ENCODE measurements around the gene PDX1. TPM values are rescaled to one million over a fixed set of nuclear protein-coding genes. Genes with fewer than 3 reads are reported as not detected.

The PDX1 gene
- total and polyA plus RNA-seq, 5 donors from 2014 or later: not detected

DNA sequence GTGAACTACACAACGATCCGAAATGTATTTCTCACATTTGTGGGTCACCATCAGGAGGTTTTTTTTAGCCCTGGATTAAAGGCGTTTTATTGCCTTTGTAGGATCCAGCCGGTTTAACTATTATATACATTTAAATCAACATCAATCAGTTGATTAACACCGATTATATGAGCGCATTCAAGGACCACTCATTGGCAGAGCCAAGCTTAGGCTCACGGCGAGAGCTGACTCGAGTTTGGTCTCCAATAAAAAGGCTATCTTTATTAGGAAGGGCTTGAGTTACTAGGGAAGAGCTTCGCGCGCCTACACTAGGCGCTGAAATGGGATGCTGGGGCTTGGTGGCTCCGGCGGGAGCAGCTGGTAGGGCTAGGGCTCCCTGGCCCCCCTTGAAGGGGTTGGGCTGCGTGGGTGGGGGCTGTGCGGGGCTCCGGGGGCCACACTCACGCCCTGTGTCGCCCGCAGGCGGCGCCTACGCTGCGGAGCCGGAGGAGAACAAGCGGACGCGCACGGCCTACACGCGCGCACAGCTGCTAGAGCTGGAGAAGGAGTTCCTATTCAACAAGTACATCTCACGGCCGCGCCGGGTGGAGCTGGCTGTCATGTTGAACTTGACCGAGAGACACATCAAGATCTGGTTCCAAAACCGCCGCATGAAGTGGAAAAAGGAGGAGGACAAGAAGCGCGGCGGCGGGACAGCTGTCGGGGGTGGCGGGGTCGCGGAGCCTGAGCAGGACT, 4.2 kb downstream of the PDX1 start:
- Histone ChIP-seq H3K4me3 (ENCODE audit: low read depth, low read length) (no peak overlapping the region), H3K27me3 (ENCODE audit: control insufficient read depth, insufficient read depth, low read length) (peaks cover 35% of the 10 kb centered on the region), H3K9me3 (ENCODE audit: control insufficient read depth in 2 of 2, low read length in 2 of 2) (no peaks in the 10 kb centered on the region), H3K27ac (ENCODE audit: insufficient read depth, low read length, poor library complexity, severe bottlenecking) (no peak overlapping the region), H3K36me3 (ENCODE audit: control insufficient read depth, insufficient read depth, low read length) (no peaks in the 10 kb centered on the region), H3K4me1 (ENCODE audit: control insufficient read depth, insufficient read depth, low read length, poor library complexity, severe bottlenecking) (peaks cover 21% of the 10 kb centered on the region)
- peaks cover 0 to 7% (median 0%) of the 10 kb centered on the region in 7 donors for H3K9me3 Mint-ChIP-seq
- no peak for DNase-seq
- peak overlapping the region in 1 of 3 donors; percentile 5 for H3K27ac Mint-ChIP-seq
- peaks cover 78% of the 10 kb centered on the region for H3K27me3 Mint-ChIP-seq
- H3K4me3 Mint-ChIP-seq: peak overlapping the region in 2 of 4 donors; percentile 47 to 61
- H3K4me1 Mint-ChIP-seq: peaks cover 6 to 38% (median 18%) of the 10 kb centered on the region in 4 donors
- peaks cover 3% of the 10 kb centered on the region for H3K36me3 Mint-ChIP-seq
- ATAC-seq (ENCODE audit: low read depth in 2 of 2): no peak

DNA sequence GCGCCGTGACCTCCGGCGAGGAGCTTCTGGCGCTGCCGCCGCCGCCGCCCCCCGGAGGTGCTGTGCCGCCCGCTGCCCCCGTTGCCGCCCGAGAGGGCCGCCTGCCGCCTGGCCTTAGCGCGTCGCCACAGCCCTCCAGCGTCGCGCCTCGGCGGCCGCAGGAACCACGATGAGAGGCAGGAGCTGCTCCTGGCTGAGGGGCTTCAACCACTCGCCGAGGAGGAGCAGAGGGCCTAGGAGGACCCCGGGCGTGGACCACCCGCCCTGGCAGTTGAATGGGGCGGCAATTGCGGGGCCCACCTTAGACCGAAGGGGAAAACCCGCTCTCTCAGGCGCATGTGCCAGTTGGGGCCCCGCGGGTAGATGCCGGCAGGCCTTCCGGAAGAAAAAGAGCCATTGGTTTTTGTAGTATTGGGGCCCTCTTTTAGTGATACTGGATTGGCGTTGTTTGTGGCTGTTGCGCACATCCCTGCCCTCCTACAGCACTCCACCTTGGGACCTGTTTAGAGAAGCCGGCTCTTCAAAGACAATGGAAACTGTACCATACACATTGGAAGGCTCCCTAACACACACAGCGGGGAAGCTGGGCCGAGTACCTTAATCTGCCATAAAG, 4.8 kb downstream of the PDX1 start:
- Mint-ChIP-seq H3K27me3 (peaks cover 79% of the 10 kb centered on the region), H3K36me3 (peaks cover 3% of the 10 kb centered on the region), H3K27ac (no peak overlapping the region), H3K4me1 (peaks cover 6 to 31% (median 18%) of the 10 kb centered on the region in 4 donors), H3K4me3 (peak overlapping the region in 1 of 4 donors; percentile 28), H3K9me3 (peaks cover 0 to 7% (median 0%) of the 10 kb centered on the region in 7 donors)
- no peak overlapping the region for H3K27ac ChIP-seq (ENCODE audit: insufficient read depth, low read length, poor library complexity, severe bottlenecking)
- no peak for ATAC-seq (ENCODE audit: low read depth in 2 of 2)
- no peak for DNase-seq
- peaks cover 20% of the 10 kb centered on the region for H3K4me1 ChIP-seq (ENCODE audit: control insufficient read depth, insufficient read depth, low read length, poor library complexity, severe bottlenecking)
- no peak overlapping the region for H3K4me3 ChIP-seq (ENCODE audit: low read depth, low read length)
- H3K27me3 ChIP-seq (ENCODE audit: control insufficient read depth, insufficient read depth, low read length): peaks cover 42% of the 10 kb centered on the region
- H3K36me3 ChIP-seq (ENCODE audit: control insufficient read depth, insufficient read depth, low read length): no peaks in the 10 kb centered on the region
- H3K9me3 ChIP-seq (ENCODE audit: control insufficient read depth in 2 of 2, low read length in 2 of 2): no peaks in the 10 kb centered on the region

DNA sequence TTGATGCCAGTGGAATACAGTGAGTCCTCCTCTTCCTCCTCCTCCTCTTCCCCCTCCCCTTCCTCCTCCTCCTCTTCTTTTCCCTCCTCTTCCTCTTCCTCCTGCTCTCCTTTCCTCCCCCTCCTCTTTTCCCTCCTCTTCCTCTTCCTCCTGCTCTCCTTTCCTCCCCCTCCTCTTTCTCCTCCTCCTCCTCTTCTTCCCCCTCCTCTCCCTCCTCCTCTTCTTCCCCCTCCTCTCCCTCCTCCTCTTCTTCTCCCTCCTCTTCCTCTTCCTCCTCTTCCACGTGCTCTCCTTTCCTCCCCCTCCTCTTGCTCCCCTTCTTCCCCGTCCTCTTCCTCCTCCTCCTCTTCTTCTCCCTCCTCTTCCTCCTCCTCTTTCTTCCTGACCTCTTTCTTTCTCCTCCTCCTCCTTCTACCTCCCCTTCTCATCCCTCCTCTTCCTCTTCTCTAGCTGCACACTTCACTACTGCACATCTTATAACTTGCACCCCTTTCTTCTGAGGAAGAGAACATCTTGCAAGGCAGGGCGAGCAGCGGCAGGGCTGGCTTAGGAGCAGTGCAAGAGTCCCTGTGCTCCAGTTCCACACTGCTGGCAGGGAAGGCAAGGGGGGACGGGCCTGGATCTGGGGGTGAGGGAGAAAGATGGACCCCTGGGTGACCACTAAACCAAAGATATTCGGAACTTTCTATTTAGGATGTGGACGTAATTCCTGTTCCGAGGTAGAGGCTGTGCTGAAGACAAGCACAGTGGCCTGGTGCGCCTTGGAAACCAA, 5.6 kb downstream of the PDX1 start:
- DNase-seq: no peak
- Mint-ChIP-seq H3K36me3 (peaks cover 3% of the 10 kb centered on the region), H3K4me3 (no peak overlapping the region), H3K9me3 (peaks cover 0 to 9% (median 0%) of the 10 kb centered on the region in 7 donors), H3K4me1 (peaks cover 6 to 32% (median 18%) of the 10 kb centered on the region in 4 donors), H3K27ac (no peak overlapping the region), H3K27me3 (peaks cover 84% of the 10 kb centered on the region)
- Histone ChIP-seq H3K36me3 (ENCODE audit: control insufficient read depth, insufficient read depth, low read length) (no peaks in the 10 kb centered on the region), H3K27me3 (ENCODE audit: control insufficient read depth, insufficient read depth, low read length) (peaks cover 48% of the 10 kb centered on the region), H3K4me3 (ENCODE audit: low read depth, low read length) (no peak overlapping the region), H3K4me1 (ENCODE audit: control insufficient read depth, insufficient read depth, low read length, poor library complexity, severe bottlenecking) (peaks cover 16% of the 10 kb centered on the region), H3K27ac (ENCODE audit: insufficient read depth, low read length, poor library complexity, severe bottlenecking) (no peak overlapping the region), H3K9me3 (ENCODE audit: control insufficient read depth in 2 of 2, low read length in 2 of 2) (no peaks in the 10 kb centered on the region)
- no peak for ATAC-seq (ENCODE audit: low read depth in 2 of 2)

DNA sequence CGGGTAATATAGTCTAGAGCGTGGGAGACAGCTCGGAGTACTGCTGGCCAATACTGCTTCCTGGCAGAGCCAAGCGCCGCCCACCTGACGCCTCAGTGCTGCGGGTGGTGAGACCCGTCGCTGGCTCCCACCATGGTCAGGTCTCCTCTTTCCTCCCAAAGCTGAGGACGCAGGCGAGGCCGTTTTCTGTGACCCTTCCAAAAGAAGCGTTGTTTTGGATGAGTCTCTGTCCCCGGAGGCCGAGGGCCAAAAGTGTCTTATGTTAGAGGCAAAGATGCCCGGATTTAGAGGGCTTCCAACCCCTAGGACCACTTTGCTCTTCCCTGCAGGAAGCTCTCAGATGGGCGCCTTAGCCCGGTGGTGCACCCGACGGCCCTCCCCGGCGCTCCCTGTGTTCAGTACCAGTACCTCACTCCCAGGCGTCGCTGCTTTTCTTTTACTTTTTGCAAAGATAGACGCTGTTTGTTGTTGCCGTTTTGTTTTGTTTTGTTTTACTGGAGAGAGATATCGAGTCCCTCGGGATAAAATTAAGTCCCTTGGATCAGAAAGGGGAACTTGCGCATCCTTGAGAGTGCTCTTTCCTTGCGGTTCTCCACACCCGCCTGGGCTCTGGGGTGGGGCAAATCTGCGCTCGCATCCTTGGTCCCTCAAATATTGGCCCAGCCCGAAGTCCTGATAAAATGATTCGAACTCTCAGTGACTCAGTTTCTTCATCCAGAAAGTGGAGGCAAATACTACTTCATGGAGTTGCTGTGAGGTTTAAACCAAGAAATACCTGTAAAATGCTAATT, 7.0 kb downstream of the PDX1 start:
- Mint-ChIP-seq H3K27me3 (peaks cover 90% of the 10 kb centered on the region), H3K4me3 (peak overlapping the region in 1 of 4 donors; percentile 59), H3K9me3 (peaks cover 0 to 7% (median 0%) of the 10 kb centered on the region in 7 donors), H3K36me3 (peaks cover 3% of the 10 kb centered on the region), H3K27ac (no peak overlapping the region), H3K4me1 (peaks cover 6 to 25% (median 13%) of the 10 kb centered on the region in 4 donors)
- Histone ChIP-seq H3K27me3 (ENCODE audit: control insufficient read depth, insufficient read depth, low read length) (peaks cover 48% of the 10 kb centered on the region), H3K9me3 (ENCODE audit: control insufficient read depth in 2 of 2, low read length in 2 of 2) (no peaks in the 10 kb centered on the region), H3K27ac (ENCODE audit: insufficient read depth, low read length, poor library complexity, severe bottlenecking) (no peak overlapping the region), H3K36me3 (ENCODE audit: control insufficient read depth, insufficient read depth, low read length) (no peaks in the 10 kb centered on the region), H3K4me3 (ENCODE audit: low read depth, low read length) (no peak overlapping the region), H3K4me1 (ENCODE audit: control insufficient read depth, insufficient read depth, low read length, poor library complexity, severe bottlenecking) (peaks cover 2% of the 10 kb centered on the region)
- DNase-seq (no peak), ATAC-seq (ENCODE audit: low read depth in 2 of 2) (no peak)

GRCh38 chr13:27927444-27928352, 7.9 kb downstream of the PDX1 start:
- no peak for ATAC-seq (ENCODE audit: low read depth in 2 of 2)
- Mint-ChIP-seq H3K9me3 (peaks cover 0 to 7% (median 0%) of the 10 kb centered on the region in 7 donors), H3K27me3 (peaks cover 89% of the 10 kb centered on the region), H3K4me3 (peak overlapping the region in 1 of 4 donors; percentile 41), H3K36me3 (peaks cover 3% of the 10 kb centered on the region), H3K27ac (no peak overlapping the region), H3K4me1 (peaks cover 6 to 25% (median 13%) of the 10 kb centered on the region in 4 donors)
- Histone ChIP-seq H3K4me1 (ENCODE audit: control insufficient read depth, insufficient read depth, low read length, poor library complexity, severe bottlenecking) (peaks cover 2% of the 10 kb centered on the region), H3K36me3 (ENCODE audit: control insufficient read depth, insufficient read depth, low read length) (no peaks in the 10 kb centered on the region), H3K27me3 (ENCODE audit: control insufficient read depth, insufficient read depth, low read length) (peaks cover 47% of the 10 kb centered on the region), H3K27ac (ENCODE audit: insufficient read depth, low read length, poor library complexity, severe bottlenecking) (no peak overlapping the region), H3K4me3 (ENCODE audit: low read depth, low read length) (no peak overlapping the region), H3K9me3 (ENCODE audit: control insufficient read depth in 2 of 2, low read length in 2 of 2) (no peaks in the 10 kb centered on the region)
- DNase-seq: no peak

DNA sequence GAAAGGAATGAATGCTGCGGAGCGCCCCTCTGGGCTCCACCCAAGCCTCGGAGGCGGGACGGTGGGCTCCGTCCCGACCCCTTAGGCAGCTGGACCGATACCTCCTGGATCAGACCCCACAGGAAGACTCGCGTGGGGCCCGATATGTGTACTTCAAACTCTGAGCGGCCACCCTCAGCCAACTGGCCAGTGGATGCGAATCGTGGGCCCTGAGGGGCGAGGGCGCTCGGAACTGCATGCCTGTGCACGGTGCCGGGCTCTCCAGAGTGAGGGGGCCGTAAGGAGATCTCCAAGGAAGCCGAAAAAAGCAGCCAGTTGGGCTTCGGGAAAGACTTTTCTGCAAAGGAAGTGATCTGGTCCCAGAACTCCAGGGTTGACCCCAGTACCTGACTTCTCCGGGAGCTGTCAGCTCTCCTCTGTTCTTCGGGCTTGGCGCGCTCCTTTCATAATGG, 8.6 kb downstream of the PDX1 start:
- Mint-ChIP-seq H3K9me3 (peaks cover 0 to 7% (median 0%) of the 10 kb centered on the region in 7 donors), H3K36me3 (peaks cover 3% of the 10 kb centered on the region), H3K27ac (no peak overlapping the region), H3K4me3 (peak overlapping the region in 1 of 4 donors; percentile 41), H3K27me3 (peaks cover 82% of the 10 kb centered on the region), H3K4me1 (peaks cover 5 to 23% (median 11%) of the 10 kb centered on the region in 4 donors)
- H3K4me3 ChIP-seq (ENCODE audit: low read depth, low read length): no peak overlapping the region
- no peak for ATAC-seq (ENCODE audit: low read depth in 2 of 2)
- no peak for DNase-seq
- H3K36me3 ChIP-seq (ENCODE audit: control insufficient read depth, insufficient read depth, low read length): no peaks in the 10 kb centered on the region
- peaks cover 2% of the 10 kb centered on the region for H3K4me1 ChIP-seq (ENCODE audit: control insufficient read depth, insufficient read depth, low read length, poor library complexity, severe bottlenecking)
- peaks cover 40% of the 10 kb centered on the region for H3K27me3 ChIP-seq (ENCODE audit: control insufficient read depth, insufficient read depth, low read length)
- no peak overlapping the region for H3K27ac ChIP-seq (ENCODE audit: insufficient read depth, low read length, poor library complexity, severe bottlenecking)
- H3K9me3 ChIP-seq (ENCODE audit: control insufficient read depth in 2 of 2, low read length in 2 of 2): no peaks in the 10 kb centered on the region

Data from CD4-positive, CD25-positive, alpha-beta regulatory T cell (primary cell).